Urothelium cell line (cell line): ENCODE data around the gene ZNF653.

Source experiments
- DNase-seq: peaks from one replicate; pipeline ENCODE4 v3.0.0; 2011; ENCODE audit warnings: low spot score, mixed read lengths
- FAIRE-seq: peaks from 2 replicates; lab custom pipeline; 2011; peaks lifted over from hg19 to GRCh38; lab: Jason Lieb, UNC

The ZNF653 gene, protein sequence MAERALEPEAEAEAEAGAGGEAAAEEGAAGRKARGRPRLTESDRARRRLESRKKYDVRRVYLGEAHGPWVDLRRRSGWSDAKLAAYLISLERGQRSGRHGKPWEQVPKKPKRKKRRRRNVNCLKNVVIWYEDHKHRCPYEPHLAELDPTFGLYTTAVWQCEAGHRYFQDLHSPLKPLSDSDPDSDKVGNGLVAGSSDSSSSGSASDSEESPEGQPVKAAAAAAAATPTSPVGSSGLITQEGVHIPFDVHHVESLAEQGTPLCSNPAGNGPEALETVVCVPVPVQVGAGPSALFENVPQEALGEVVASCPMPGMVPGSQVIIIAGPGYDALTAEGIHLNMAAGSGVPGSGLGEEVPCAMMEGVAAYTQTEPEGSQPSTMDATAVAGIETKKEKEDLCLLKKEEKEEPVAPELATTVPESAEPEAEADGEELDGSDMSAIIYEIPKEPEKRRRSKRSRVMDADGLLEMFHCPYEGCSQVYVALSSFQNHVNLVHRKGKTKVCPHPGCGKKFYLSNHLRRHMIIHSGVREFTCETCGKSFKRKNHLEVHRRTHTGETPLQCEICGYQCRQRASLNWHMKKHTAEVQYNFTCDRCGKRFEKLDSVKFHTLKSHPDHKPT

GRCh38 chr19:11505504-11506100 lies at the start of gene ZNF653:
Gene ZNF653 (minus strand): TSS chr19:11505839. CDS start chr19:11505786, 53 bp downstream.
- peak; percentile 91 for DNase-seq
- FAIRE-seq: no peak

GRCh38 chr19:11555246-11555645 lies 49.6 kb upstream of the ZNF653 start:
- DNase-seq (no peak), FAIRE-seq (no peak)

GRCh38 chr19:11554160-11554559 lies 48.5 kb upstream of the ZNF653 start:
- DNase-seq (no peak), FAIRE-seq (no peak)

DNA sequence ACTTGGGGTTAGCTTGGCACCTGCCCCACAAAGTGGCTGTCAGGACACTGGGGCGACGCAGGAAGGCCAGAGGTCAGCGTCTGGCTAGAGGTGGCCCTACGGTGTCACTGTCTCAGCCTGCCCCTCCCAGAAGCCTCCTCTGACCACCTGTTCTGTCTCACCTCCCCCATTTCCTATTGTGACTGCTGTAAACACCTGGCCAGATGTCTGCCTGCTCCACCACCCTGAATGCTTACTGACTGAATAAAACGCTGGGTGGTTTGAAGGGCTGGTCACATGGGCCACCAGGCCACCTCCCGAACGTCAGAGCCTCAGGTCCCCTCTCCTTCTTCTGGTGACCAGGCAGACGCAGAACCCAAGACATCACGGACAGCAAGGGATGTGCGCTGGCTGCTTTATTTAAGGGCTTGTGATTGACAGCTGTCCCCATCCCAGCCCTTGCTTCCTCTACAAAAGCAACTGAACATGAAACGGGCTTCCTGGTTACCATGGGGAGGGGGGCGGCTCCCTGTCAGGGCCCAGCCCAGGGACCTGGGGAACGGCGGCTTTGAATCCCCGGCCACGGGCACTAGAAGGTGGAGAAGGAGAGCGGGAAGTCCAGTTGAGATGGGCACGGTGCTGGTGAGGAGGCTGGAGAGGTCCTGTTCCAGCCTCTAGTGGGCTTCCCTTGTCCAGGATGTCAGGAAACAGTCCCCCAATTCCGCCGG lies 47.2 kb upstream of the ZNF653 start:
- no peak for FAIRE-seq
- DNase-seq: no peak

DNA sequence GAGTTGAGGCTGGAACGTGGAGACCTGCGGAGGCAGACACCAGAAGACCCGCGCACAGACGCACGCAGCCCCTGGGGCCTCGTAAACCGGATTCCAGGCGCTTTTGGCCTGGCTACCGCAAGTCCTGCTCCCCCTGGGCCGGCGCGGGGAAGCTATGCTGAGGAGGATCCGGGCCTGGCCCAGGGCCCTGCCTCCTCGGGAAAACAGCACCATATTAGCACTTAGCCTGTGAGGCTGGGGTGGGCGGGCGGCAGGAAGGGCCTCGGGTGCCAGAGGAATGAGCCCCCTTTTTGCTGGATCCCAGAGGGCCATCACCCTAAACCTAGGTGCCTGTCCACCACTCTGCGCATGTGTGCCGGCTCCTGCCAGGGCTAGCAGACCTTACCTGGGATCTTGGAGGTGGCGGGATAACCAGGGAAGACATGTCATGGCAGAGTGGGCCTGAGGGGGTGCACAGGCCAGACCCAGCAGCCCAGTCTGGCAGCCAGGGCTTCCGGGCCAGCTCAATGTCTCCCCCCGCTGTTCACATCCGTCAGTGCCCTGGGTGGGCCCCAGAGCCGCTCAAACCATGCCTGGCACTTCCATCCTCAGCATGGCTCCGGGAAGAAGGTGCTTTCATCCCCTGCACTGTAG lies 46.1 kb upstream of the ZNF653 start:
- no peak for DNase-seq
- FAIRE-seq: no peak

DNA sequence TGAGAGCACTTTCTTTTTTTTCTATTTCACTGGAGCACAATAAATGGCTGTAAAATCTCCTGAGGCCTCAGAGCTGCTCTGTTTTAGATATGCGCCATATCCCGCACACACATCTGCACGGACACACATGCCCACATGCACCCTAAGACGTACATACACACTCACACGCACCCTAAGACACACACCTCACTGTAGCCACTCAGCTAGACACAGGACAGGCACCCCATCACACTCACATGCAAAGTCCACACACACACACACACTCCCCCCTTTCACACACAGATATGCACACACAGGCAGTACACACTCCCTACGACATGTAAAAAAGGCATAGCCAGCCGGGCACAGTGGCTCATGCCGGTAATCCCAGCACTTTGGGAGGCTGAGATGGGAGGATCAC lies 44.6 kb upstream of the ZNF653 start:
- no peak for FAIRE-seq

GRCh38 chr19:11549386-11549953 lies 43.8 kb upstream of the ZNF653 start:
- DNase-seq (no peak), FAIRE-seq (no peak)

More for the DNA sequence above, 44.6 kb upstream of the ZNF653 start:
- no peak for DNase-seq

DNA sequence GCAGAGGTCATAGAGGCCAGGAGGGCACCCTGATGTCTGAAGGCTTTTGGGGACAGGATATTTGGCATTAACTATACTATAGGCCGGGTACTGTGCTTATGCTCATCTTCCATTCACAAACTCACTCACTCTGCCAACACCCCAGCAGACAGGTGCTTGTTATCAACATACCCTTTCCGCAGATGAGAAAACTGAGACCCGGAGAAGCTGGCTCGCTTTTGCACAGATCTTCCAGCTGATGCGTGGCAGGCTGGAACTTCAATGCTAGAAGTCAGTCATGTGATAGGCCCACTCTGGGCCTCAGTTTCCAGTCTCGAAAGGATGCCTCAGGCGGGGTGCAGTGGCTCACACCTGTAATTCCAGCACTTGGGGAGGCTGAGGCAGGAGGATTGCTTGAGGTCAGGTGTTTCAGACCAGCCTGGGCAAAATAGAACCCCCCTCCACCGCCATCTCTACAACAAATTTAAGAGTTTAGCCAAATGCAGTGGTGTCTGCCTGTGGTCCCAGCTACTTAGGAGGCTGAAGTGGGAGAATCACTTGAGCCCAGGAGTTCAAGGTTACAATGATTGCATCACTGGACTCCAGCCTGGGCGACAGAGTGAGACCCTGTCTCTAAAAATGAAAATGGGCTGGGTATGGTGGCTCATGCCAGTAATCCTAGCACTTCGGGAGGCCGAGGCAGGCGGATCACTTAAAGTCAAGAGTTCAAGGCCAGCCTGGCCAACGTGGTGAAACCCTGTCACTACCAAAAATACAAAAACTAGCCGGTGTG lies 42.5 kb upstream of the ZNF653 start:
- no peak for FAIRE-seq
- no peak for DNase-seq

DNA sequence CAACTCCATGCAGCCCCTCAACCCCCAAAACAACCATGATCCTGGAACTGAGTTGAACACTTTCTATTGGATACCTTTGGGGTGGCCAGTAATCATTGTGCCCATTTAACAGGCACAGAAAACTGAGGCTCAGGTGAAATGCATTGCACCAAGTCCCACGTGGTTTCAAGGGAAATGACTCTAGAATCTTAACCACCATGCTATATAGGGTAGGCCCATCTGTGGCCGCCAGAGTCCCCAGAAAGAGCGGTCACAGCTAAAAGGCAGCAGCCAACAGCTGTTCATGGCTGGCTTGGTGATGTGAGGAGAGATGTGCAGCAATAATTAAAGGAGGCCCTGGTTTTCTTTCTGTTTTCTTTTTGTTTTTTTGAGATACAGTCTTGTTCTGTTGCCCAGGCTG lies 35.6 kb upstream of the ZNF653 start:
- no peak for FAIRE-seq

DNA sequence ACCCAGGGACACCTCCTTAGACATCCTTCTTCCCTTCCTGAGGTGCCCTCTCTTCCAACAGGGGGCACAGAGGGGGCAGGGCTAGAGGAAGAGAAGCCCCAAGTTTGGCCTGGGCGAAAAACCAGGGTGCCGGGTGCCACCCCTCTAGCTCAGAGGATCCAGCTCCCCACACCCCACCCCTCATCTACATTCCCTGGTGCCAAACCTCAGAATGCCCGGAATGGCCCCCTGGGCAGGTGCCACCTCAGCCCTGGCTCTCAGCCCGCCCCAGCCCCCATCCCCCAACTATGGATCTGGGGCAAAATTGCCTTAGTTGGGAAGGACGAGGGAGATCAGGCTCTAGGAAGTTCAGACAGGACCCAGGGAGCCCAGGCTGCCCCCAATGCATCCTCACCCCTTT lies 35.0 kb upstream of the ZNF653 start:
- no peak for FAIRE-seq

More for the DNA sequence above, 35.6 kb upstream of the ZNF653 start:
- DNase-seq: no peak

GRCh38 chr19:11539495-11540365 lies 34.1 kb upstream of the ZNF653 start:
- no peak for FAIRE-seq
- no peak for DNase-seq

More for the DNA sequence above, 35.0 kb upstream of the ZNF653 start:
- DNase-seq: no peak

- FAIRE-seq (no peak), DNase-seq (peak; percentile 60)
These were observed 32.8 kb upstream of the ZNF653 start, which contains the start of gene CNN1 for GRCh38 chr19:11538232-11539036. Gene CNN1 (plus strand): TSS chr19:11538851. CDS start chr19:11538928, 77 bp downstream.

- FAIRE-seq (no peak), DNase-seq (peak; percentile 89)
These were observed 30.4 kb upstream of the ZNF653 start for GRCh38 chr19:11535792-11536595.

- no peak for FAIRE-seq
- DNase-seq: no peak
These were observed 29.3 kb upstream of the ZNF653 start for GRCh38 chr19:11534948-11535347.

- DNase-seq (no peak), FAIRE-seq (no peak)
These were observed 28.9 kb upstream of the ZNF653 start for GRCh38 chr19:11534538-11534937.

GRCh38 chr19:11530432-11530831 lies 24.8 kb upstream of the ZNF653 start:
- FAIRE-seq (no peak), DNase-seq (peak; percentile 46)
